ENCODE data around the gene PDSS2.

DNA sequence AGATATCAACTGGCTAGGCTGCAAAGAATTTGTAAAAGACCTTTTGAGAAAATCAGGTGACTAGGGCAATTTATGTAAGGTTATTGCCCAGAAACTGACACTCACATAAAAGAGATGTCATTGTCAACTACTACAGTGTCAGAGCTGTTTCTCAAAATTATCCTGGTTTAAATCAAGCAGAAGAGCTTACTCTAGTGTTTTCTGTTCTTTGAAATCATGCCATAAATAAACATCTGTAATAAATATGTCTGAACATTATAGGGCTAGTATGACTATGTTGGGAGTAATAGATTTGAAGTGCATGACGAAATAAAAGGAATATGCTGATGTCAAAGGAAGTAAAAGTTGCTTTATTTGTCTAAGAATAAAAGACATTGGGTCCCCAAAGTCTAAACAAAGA, 11.0 kb upstream of the PDSS2 start:
- TF ChIP-seq EZH2 (IDR thresholded peaks at IDR 0.05; ENCODE audit: borderline replicate concordance, insufficient read depth, low read depth, low read length, poor library complexity, severe bottlenecking) (no peak), CTCF (IDR thresholded peaks at IDR 0.05) (no peak)

Measured in B cell (primary cell).